Measurements from ENCODE around the gene ABAT. TPM values are rescaled to one million over a fixed set of nuclear protein-coding genes. Genes with fewer than 3 reads are reported as not detected.

The ABAT gene
- total and polyA plus RNA-seq, 5 experiments from 2014 or later = 1.7 to 10.0 (median 2.4) TPM

- POLR2A ChIA-PET = no interaction called here
- H3K9me3 Mint-ChIP-seq = no peaks in the 10 kb centered on the region
- ATAC-seq (no peak), DNase-seq (no peak)
- H3K4me3 Mint-ChIP-seq = no peak overlapping the region
- peaks cover 3 to 96% (median 38%) of the 10 kb centered on the region in 3 donors for H3K36me3 Mint-ChIP-seq
- peaks cover 0 to 4% (median under 1%) of the 10 kb centered on the region in 4 donors for H3K4me1 Mint-ChIP-seq
- H3K27me3 Mint-ChIP-seq = no peaks in the 10 kb centered on the region
- peak overlapping the region in 1 of 10 donors; percentile 19 for H3K27ac Mint-ChIP-seq
Observed at GRCh38 chr16:8808613-8809353, 134.4 kb downstream of the ABAT start.

DNA sequence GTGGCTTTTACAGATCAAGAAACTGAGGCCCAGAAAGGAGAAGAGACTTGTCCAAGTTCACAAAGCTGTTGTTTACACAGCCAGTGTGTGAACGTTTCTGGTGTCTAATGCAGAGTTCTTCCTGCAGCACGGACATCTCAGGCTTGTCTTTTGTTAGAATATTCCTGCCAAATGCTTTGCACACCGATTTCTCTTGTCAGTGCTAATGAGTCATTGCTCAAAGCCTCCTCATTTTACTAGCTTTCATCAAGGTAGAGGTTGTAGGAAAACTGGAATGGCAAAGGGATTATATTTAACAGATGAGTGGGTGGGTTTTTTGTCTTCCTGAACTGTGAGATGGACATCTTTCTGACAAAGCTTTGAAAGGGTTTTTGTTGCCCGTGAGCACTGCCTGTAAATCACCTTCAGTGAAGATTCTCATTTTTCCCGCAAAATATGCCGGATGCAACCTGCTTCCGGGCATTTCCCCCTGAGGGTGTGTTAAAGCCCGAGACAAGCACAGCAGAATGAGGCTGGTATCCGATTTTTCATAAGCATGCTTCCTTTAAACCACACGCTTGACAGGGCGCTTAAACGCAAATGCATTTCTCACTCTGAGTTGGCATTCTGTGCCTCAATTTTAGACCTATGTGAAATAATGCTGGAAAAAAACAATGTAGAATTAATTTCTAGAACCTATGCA is 137.9 kb downstream of the ABAT start:
- Mint-ChIP-seq H3K27ac (no peak overlapping the region), H3K4me3 (no peak overlapping the region), H3K27me3 (no peaks in the 10 kb centered on the region), H3K36me3 (peaks cover 3 to 89% (median 49%) of the 10 kb centered on the region in 3 donors), H3K4me1 (peaks cover 6 to 18% (median 14%) of the 10 kb centered on the region in 4 donors), H3K9me3 (no peaks in the 10 kb centered on the region)
- ATAC-seq (no peak), DNase-seq (no peak)
- POLR2A ChIA-PET = no interaction called here

- H3K27me3 Mint-ChIP-seq = no peaks in the 10 kb centered on the region
- POLR2A ChIA-PET = no interaction called here
- H3K9me3 Mint-ChIP-seq = no peaks in the 10 kb centered on the region
- peaks cover 7 to 26% (median 19%) of the 10 kb centered on the region in 4 donors for H3K4me1 Mint-ChIP-seq
- H3K36me3 Mint-ChIP-seq = peaks cover 3 to 81% (median 44%) of the 10 kb centered on the region in 3 donors
- ATAC-seq (no peak), DNase-seq (no peak)
- peak overlapping the region in 1 of 10 donors; percentile 23 for H3K27ac Mint-ChIP-seq
- no peak overlapping the region for H3K4me3 Mint-ChIP-seq
Observed at GRCh38 chr16:8814095-8814806, 139.8 kb downstream of the ABAT start.

DNA sequence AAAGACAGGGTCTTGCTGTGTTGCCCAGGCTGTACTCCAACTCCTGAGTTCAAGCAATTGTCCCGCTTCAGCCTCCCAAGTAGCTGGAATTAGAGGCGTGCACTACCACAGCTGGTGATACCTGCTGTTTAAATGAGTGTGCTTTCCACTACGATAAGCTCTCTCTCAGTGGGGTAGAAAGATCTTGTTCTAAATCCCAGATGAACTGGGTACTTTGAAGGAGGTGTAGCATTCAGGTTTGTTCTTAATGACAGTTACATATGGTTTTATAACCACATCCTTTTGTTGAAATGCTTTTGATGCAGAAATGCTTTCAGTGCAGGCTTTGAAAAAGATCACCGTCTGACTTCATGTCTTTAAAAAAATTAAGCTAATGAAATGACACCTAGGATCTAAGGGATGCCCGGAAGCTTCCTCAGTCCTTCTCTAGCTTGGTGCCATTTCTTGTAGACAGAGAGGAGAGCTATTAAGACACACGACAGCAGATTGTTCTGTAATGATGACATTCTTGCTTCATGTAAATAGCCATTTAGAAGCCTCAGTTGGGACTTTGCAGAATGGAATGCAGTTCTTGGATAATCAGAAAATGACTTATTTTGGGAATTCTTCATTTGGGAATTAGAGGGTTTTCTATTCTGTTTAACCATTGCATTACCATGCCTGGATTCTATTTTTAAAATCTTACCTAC is 142.7 kb downstream of the ABAT start:
- H3K9me3 Mint-ChIP-seq = no peaks in the 10 kb centered on the region
- DNase-seq (peak in 4 of 10 donors; percentile 9 to 67 (median 48)), ATAC-seq (peak; percentile 85 to 97)
- peaks cover 0 to 76% (median 40%) of the 10 kb centered on the region in 3 donors for H3K36me3 Mint-ChIP-seq
- peak overlapping the region in 6 of 10 donors; percentile 6 to 63 (median 52) for H3K4me3 Mint-ChIP-seq
- peaks cover 7 to 30% (median 19%) of the 10 kb centered on the region in 4 donors for H3K4me1 Mint-ChIP-seq
- POLR2A ChIA-PET = interaction anchor here (0.7 to 1.6 kb wide), 4 partner anchors 20 to 63 kb away, joined by 3 to 9 read pairs (median 4); partner anchors contain the start of genes CARHSP1, PMM2 and TMEM186
- peak overlapping the region in 9 of 10 donors; percentile 3 to 78 (median 68) for H3K27ac Mint-ChIP-seq
- H3K27me3 Mint-ChIP-seq = no peaks in the 10 kb centered on the region

DNA sequence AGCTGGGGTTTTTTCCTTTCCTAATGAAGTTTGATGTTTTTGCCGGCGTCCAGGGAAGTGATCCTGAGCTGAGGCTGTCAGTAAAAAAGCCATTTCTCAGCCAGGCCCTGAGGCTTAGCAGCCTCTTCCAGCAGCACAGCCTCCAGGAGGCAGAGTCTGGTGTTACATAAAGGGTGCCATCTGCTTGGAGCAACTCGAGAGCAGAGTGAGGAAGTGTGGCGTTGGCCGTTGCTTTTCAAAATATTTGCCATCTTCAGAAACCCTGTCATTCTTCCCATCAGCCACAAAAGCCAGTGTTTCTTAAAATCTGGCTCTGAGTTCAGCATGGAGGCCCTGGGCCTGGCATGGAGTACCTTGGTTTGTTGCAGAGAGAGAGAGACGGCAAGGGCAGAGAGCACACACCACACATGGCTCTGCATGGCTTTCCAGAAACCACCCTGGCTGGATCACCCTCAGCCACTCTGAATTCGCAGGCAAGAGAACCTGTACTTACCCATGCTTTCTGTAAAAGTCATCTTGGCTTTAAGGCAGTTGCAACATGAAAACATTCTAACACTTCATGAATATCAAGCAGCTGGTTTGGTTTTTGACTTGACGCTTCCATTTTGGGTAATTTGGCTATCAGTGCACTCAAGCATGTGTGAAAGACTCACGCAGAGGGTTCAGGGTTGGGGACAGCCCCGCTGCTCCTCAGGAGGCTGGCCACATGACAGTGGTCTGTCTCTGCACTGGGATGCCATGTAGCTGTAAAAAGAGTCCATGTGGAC is 144.3 kb downstream of the ABAT start:
- no peak for DNase-seq
- Mint-ChIP-seq H3K36me3 (peaks cover 0 to 70% (median 37%) of the 10 kb centered on the region in 3 donors), H3K27ac (peak overlapping the region in 3 of 10 donors; percentile 14 to 86 (median 63)), H3K27me3 (no peaks in the 10 kb centered on the region), H3K9me3 (no peaks in the 10 kb centered on the region), H3K4me1 (peaks cover 7 to 30% (median 19%) of the 10 kb centered on the region in 4 donors), H3K4me3 (no peak overlapping the region)
- POLR2A ChIA-PET = no interaction called here
- ATAC-seq = no peak

- POLR2A ChIA-PET = interaction anchor here (0.7 kb wide), 1 partner anchor 158 kb away, joined by 5 read pairs; no protein-coding TSS in a partner anchor
- no peak for ATAC-seq
- H3K9me3 Mint-ChIP-seq = no peaks in the 10 kb centered on the region
- no peak for DNase-seq
- H3K27me3 Mint-ChIP-seq = no peaks in the 10 kb centered on the region
- H3K4me1 Mint-ChIP-seq = peaks cover 7 to 30% (median 19%) of the 10 kb centered on the region in 4 donors
- no peak overlapping the region for H3K4me3 Mint-ChIP-seq
- peak overlapping the region in 1 of 10 donors; percentile 86 for H3K27ac Mint-ChIP-seq
- H3K36me3 Mint-ChIP-seq = peaks cover 0 to 68% (median 35%) of the 10 kb centered on the region in 3 donors
Observed at GRCh38 chr16:8819411-8820034, 145.1 kb downstream of the ABAT start.

DNA sequence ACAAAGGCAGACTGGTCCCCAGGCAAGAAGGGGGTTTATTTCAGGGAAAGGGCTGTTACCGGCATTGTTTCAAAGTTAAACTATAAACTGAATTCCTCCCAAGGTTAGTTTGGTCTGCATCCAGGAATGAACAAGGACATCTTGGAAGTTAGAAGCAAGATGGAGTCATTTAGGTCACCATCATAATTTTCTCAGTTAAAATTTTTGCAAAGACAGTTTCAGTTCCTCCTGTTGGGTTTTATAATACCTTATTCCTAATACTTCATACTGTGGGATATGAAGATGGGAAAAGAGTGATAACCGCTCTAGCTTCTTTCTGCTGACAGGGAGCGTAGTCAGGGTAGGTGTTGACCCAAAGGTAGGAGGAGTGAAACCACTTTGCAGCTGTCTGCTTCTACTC is 148.0 kb downstream of the ABAT start:
- Mint-ChIP-seq H3K27ac (peak overlapping the region in 4 of 10 donors; percentile 15 to 66 (median 44)), H3K4me3 (no peak overlapping the region), H3K4me1 (peaks cover 3 to 11% (median 4%) of the 10 kb centered on the region in 4 donors), H3K27me3 (no peaks in the 10 kb centered on the region), H3K36me3 (peaks cover 0 to 62% (median 20%) of the 10 kb centered on the region in 3 donors), H3K9me3 (no peaks in the 10 kb centered on the region)
- POLR2A ChIA-PET = no interaction called here
- ATAC-seq = no peak
- no peak for DNase-seq

DNA sequence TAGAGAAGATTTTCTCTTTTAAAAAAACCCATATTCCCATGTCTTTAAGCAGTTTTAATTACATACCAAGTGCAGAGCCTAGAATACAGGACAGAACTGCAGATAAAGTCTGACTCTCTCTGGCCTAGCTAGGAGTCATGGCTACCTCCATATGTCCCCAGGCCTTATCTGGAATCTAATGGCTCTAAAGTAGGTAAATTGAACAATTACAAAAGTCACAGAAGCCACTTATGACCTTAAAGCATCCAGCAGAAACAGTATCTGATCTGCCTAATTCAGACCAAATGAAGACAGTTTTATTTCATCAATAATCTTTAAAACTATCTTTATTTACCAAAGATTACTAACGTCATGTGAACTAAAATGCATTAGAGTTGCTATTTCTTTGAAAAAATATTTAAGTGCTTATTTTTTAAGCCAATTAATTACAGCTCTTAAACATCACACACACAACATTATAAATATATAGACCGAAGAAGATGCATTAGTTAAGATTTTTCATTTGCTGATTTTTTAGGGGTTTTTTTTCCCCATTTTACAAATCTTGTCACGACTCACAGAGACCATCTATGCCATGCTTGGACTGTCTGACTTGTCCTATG is 152.0 kb downstream of the ABAT start:
- POLR2A ChIA-PET = interaction anchor here (0.6 to 0.8 kb wide), 2 partner anchors 31 to 85 kb away, joined by 3 to 7 read pairs; no protein-coding TSS in a partner anchor
- H3K36me3 Mint-ChIP-seq = peaks cover 0 to 59% (median 14%) of the 10 kb centered on the region in 3 donors
- peak overlapping the region in 2 of 10 donors; percentile 14 to 34 for H3K27ac Mint-ChIP-seq
- no peaks in the 10 kb centered on the region for H3K9me3 Mint-ChIP-seq
- ATAC-seq = no peak
- no peak for DNase-seq
- H3K4me3 Mint-ChIP-seq = no peak overlapping the region
- H3K4me1 Mint-ChIP-seq = peaks cover 0 to 11% (median 4%) of the 10 kb centered on the region in 4 donors
- no peaks in the 10 kb centered on the region for H3K27me3 Mint-ChIP-seq

- Mint-ChIP-seq H3K4me1 (peaks cover 10 to 33% (median 21%) of the 10 kb centered on the region in 4 donors), H3K36me3 (peaks cover 0 to 55% (median 11%) of the 10 kb centered on the region in 3 donors), H3K4me3 (no peak overlapping the region), H3K27ac (peak overlapping the region in 1 of 10 donors; percentile 35), H3K27me3 (no peaks in the 10 kb centered on the region), H3K9me3 (no peaks in the 10 kb centered on the region)
- DNase-seq = no peak
- POLR2A ChIA-PET = interaction anchor here (0.6 kb wide), 1 partner anchor 262 kb away, joined by 3 read pairs; the partner anchor contains the start of gene HAPSTR1
- no peak for ATAC-seq
Observed at GRCh38 chr16:8828541-8829165, 154.2 kb downstream of the ABAT start.

DNA sequence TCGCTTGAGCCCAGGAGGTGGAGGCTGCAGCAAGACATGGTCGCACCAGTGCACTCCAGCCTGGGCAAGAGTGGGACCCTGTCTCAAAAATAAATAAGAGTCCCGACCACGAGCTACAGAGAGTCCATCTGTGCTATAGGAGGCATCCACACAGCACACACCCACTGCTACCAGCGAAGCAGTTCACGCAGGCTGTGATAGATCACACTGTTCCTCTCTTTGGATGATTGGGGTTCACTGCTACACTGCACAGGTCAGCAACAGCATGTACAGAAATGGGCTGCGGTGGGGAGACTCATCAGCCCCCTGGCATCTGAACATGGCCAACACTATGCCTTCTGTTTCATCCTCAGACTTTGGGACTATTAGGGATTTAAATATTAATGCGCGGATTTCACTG is 157.0 kb downstream of the ABAT start:
- no peaks in the 10 kb centered on the region for H3K27me3 Mint-ChIP-seq
- POLR2A ChIA-PET = no interaction called here
- H3K9me3 Mint-ChIP-seq = no peaks in the 10 kb centered on the region
- ATAC-seq = no peak
- no peak for DNase-seq
- H3K4me1 Mint-ChIP-seq = peaks cover 14 to 39% (median 25%) of the 10 kb centered on the region in 4 donors
- H3K36me3 Mint-ChIP-seq = peaks cover 0 to 42% (median 9%) of the 10 kb centered on the region in 3 donors
- no peak overlapping the region for H3K4me3 Mint-ChIP-seq
- H3K27ac Mint-ChIP-seq = peak overlapping the region in 1 of 10 donors; percentile 60
